ENCODE results near the gene FADS1.

DNA sequence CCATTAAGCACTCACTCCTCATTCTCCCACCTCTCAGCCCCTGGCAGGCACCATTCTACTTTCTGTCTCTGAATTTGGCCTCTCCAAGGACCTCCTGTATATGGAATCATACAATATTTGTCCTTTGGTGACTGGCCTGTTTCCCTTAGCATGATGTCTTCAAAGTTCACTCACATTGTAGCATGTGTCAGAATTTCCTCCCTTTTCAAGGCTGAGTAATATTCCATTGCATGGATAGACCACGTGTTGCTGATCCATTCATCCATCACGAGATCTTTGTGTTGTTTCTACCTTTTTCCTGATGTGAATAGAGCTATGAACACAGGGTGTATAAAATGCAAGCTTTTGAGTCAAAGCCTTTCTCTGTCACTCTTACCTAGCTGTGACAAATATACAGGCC lies 22.9 kb upstream of the FADS1 start:
- TF ChIP-seq, protein P1, sequence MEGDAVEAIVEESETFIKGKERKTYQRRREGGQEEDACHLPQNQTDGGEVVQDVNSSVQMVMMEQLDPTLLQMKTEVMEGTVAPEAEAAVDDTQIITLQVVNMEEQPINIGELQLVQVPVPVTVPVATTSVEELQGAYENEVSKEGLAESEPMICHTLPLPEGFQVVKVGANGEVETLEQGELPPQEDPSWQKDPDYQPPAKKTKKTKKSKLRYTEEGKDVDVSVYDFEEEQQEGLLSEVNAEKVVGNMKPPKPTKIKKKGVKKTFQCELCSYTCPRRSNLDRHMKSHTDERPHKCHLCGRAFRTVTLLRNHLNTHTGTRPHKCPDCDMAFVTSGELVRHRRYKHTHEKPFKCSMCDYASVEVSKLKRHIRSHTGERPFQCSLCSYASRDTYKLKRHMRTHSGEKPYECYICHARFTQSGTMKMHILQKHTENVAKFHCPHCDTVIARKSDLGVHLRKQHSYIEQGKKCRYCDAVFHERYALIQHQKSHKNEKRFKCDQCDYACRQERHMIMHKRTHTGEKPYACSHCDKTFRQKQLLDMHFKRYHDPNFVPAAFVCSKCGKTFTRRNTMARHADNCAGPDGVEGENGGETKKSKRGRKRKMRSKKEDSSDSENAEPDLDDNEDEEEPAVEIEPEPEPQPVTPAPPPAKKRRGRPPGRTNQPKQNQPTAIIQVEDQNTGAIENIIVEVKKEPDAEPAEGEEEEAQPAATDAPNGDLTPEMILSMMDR (optimal IDR thresholded peaks at IDR 0.05 in 1 of 3, IDR thresholded peaks at IDR 0.05 in 1 of 3, conservative IDR thresholded peaks at IDR 0.05 in 1 of 3; ENCODE audit: extremely low read depth in 1 of 3, insufficient read depth in 2 of 3, low read length in 3 of 3) = no peak
- TF ChIP-seq EZH2 (IDR thresholded peaks at IDR 0.05; ENCODE audit: low read length) = no peak

Measured in keratinocyte (primary cell).